ENCODE results near the gene SV2A. TPM values are rescaled to one million over a fixed set of nuclear protein-coding genes. Genes with fewer than 3 reads are reported as not detected.

SV2A gene
- total and polyA plus RNA-seq, 7 experiments from 2014 or later = 1.3 to 18.8 (median 2.8) TPM

DNA sequence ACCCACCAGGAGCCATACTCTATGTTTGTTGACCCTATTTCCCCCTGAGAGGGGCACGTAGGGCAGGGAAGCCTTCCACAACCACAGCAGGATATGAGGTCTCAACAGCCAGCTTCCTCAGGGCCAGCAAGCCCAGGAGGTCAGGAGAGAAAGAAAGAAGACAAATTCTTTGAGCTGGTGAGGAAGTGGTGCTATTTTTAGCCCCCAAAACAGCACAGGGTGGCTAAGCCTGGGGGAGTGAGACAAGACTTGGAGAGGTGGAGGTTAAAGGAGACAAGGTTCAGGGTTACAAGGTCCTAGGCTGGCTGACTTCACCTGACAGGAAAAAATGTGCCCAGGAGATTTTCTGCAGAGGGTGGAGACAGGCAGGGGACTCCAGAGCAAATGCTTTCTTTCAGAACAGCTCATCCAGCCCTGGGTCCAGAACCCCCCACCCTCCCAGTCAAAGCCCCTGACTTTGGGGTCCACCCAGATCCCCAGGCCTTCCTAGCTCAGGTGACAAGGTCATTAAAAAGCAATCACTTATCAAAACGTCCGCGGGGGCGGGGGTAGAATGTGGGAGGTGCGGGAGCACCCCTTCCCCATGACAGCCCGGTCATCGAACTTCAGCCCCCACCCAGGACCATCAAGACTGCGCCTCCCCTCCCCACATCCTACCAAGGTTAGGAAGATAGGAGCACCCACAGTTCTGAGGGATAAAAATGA is 1.3 kb downstream of the SV2A start:
- Mint-ChIP-seq H3K9me3 (no peaks in the 10 kb centered on the region), H3K27me3 (no peaks in the 10 kb centered on the region), H3K4me3 (peak overlapping the region; percentile 68 to 97 (median 88)), H3K27ac (peak overlapping the region; percentile 33 to 86 (median 64)), H3K4me1 (peaks cover 22 to 64% (median 47%) of the 10 kb centered on the region in 7 donors), H3K36me3 (peaks cover 0 to 15% (median 0%) of the 10 kb centered on the region in 5 donors)
- Histone ChIP-seq H3K4me3 (ENCODE audit: low read length) (peak overlapping the region; percentile 81), H3K4me1 (ENCODE audit: control insufficient read depth in 2 of 2, insufficient read depth in 2 of 2, low read length in 2 of 2) (peaks cover 7 to 33% of the 10 kb centered on the region in 2 donors), H3K27ac (ENCODE audit: low read depth, low read length) (peak overlapping the region; percentile 36), H3K27me3 (ENCODE audit: control insufficient read depth in 2 of 2, insufficient read depth in 2 of 2, low read length in 2 of 2) (no peaks in the 10 kb centered on the region), H3K36me3 (ENCODE audit: control insufficient read depth in 2 of 3, insufficient read depth in 3 of 3, low read length in 3 of 3) (no peaks in the 10 kb centered on the region), H3K9me3 (ENCODE audit: control insufficient read depth in 2 of 3, low read length in 3 of 3) (no peaks in the 10 kb centered on the region)
- intact Hi-C loops (cut with micrococcal nuclease) = loop anchor here in 1 of 2 donors (5.0 kb wide), 1 partner anchor 136 kb away; no protein-coding TSS in a partner anchor
- DNase-seq (no peak), ATAC-seq (peak; percentile 16)
- ChIA-PET CTCF (no interaction called here), POLR2A (interaction anchor here (0.6 to 3.9 kb wide), 3 partner anchors 16 to 71 kb away, joined by 5 to 47 read pairs (median 7); partner anchors contain the start of gene BOLA1)

GRCh38 chr1:149915429-149916192 is 2.0 kb downstream of the SV2A start:
- Histone ChIP-seq H3K36me3 (ENCODE audit: control insufficient read depth in 2 of 3, insufficient read depth in 3 of 3, low read length in 3 of 3) (no peaks in the 10 kb centered on the region), H3K27ac (ENCODE audit: low read depth, low read length) (no peak overlapping the region), H3K4me3 (ENCODE audit: low read length) (no peak overlapping the region), H3K4me1 (ENCODE audit: control insufficient read depth in 2 of 2, insufficient read depth in 2 of 2, low read length in 2 of 2) (peaks cover 7 to 33% of the 10 kb centered on the region in 2 donors), H3K27me3 (ENCODE audit: control insufficient read depth in 2 of 2, insufficient read depth in 2 of 2, low read length in 2 of 2) (no peaks in the 10 kb centered on the region), H3K9me3 (ENCODE audit: control insufficient read depth in 2 of 3, low read length in 3 of 3) (no peaks in the 10 kb centered on the region)
- H3K4me1 Mint-ChIP-seq = peaks cover 22 to 61% (median 47%) of the 10 kb centered on the region in 7 donors
- H3K4me3 Mint-ChIP-seq = peak overlapping the region in 9 of 10 donors; percentile 68 to 97 (median 88)
- peak overlapping the region; percentile 33 to 86 (median 63) for H3K27ac Mint-ChIP-seq
- no peak for ATAC-seq
- no peak for DNase-seq
- H3K27me3 Mint-ChIP-seq = no peaks in the 10 kb centered on the region
- CTCF ChIA-PET = no interaction called here
- intact Hi-C loops (cut with micrococcal nuclease) = loop anchor here in 1 of 2 donors (5.0 kb wide), 1 partner anchor 137 kb away; no protein-coding TSS in a partner anchor
- H3K36me3 Mint-ChIP-seq = peaks cover 0 to 20% (median 6%) of the 10 kb centered on the region in 5 donors
- POLR2A ChIA-PET = interaction anchor here (0.6 to 3.9 kb wide), 5 partner anchors 12 to 205 kb away, joined by 4 to 47 read pairs (median 7); partner anchors contain the start of genes BOLA1 and SF3B4
- H3K9me3 Mint-ChIP-seq = no peaks in the 10 kb centered on the region

- CTCF ChIA-PET = no interaction called here
- Histone ChIP-seq H3K9me3 (ENCODE audit: control insufficient read depth in 2 of 3, low read length in 3 of 3) (no peaks in the 10 kb centered on the region), H3K27me3 (ENCODE audit: control insufficient read depth in 2 of 2, insufficient read depth in 2 of 2, low read length in 2 of 2) (no peaks in the 10 kb centered on the region), H3K36me3 (ENCODE audit: control insufficient read depth in 2 of 3, insufficient read depth in 3 of 3, low read length in 3 of 3) (no peaks in the 10 kb centered on the region), H3K27ac (ENCODE audit: low read depth, low read length) (no peak overlapping the region), H3K4me3 (ENCODE audit: low read length) (no peak overlapping the region), H3K4me1 (ENCODE audit: control insufficient read depth in 2 of 2, insufficient read depth in 2 of 2, low read length in 2 of 2) (peaks cover 7 to 33% of the 10 kb centered on the region in 2 donors)
- H3K36me3 Mint-ChIP-seq = peaks cover 0 to 20% (median 6%) of the 10 kb centered on the region in 5 donors
- H3K4me1 Mint-ChIP-seq = peaks cover 22 to 61% (median 47%) of the 10 kb centered on the region in 7 donors
- H3K27ac Mint-ChIP-seq = peak overlapping the region in 4 of 9 donors; percentile 57 to 79 (median 74)
- H3K27me3 Mint-ChIP-seq = no peaks in the 10 kb centered on the region
- H3K4me3 Mint-ChIP-seq = no peak overlapping the region
- intact Hi-C loops (cut with micrococcal nuclease) = no loop called here
- POLR2A ChIA-PET = interaction anchor here (1.0 to 3.9 kb wide), 3 partner anchors 10 to 28 kb away, joined by 4 to 47 read pairs (median 8); partner anchors contain the start of gene SF3B4
- no peaks in the 10 kb centered on the region for H3K9me3 Mint-ChIP-seq
- DNase-seq = no peak
- no peak for ATAC-seq
Observed at GRCh38 chr1:149914545-149914944, 3.1 kb downstream of the SV2A start.

GRCh38 chr1:149906570-149907075 is 11.0 kb downstream of the SV2A start:
- DNase-seq (no peak), ATAC-seq (no peak)
- peaks cover 0 to 8% (median 3%) of the 10 kb centered on the region in 7 donors for H3K4me1 Mint-ChIP-seq
- ChIA-PET POLR2A (interaction anchor here (2.1 kb wide), 1 partner anchor 18 kb away, joined by 7 read pairs; a partner anchor contains a TSS), CTCF (interaction anchor here (0.7 kb wide), 1 partner anchor 280 kb away, joined by 3 read pairs; no protein-coding TSS in a partner anchor)
- Histone ChIP-seq H3K9me3 (ENCODE audit: control insufficient read depth in 2 of 3, low read length in 3 of 3) (no peaks in the 10 kb centered on the region), H3K27ac (ENCODE audit: low read depth, low read length) (no peak overlapping the region), H3K27me3 (ENCODE audit: control insufficient read depth in 2 of 2, insufficient read depth in 2 of 2, low read length in 2 of 2) (no peaks in the 10 kb centered on the region), H3K36me3 (ENCODE audit: control insufficient read depth in 2 of 3, insufficient read depth in 3 of 3, low read length in 3 of 3) (no peaks in the 10 kb centered on the region), H3K4me1 (ENCODE audit: control insufficient read depth in 2 of 2, insufficient read depth in 2 of 2, low read length in 2 of 2) (no peaks in the 10 kb centered on the region), H3K4me3 (ENCODE audit: low read length) (no peak overlapping the region)
- H3K4me3 Mint-ChIP-seq = no peak overlapping the region
- no peaks in the 10 kb centered on the region for H3K27me3 Mint-ChIP-seq
- H3K9me3 Mint-ChIP-seq = no peaks in the 10 kb centered on the region
- H3K36me3 Mint-ChIP-seq = peaks cover 0 to 22% (median 7%) of the 10 kb centered on the region in 5 donors
- peak overlapping the region in 1 of 9 donors; percentile 31 for H3K27ac Mint-ChIP-seq
- intact Hi-C loops (cut with micrococcal nuclease) = no loop called here

- Mint-ChIP-seq H3K4me1 (peaks cover 8 to 25% (median 17%) of the 10 kb centered on the region in 7 donors), H3K9me3 (peaks cover 0 to 4% (median 0%) of the 10 kb centered on the region in 11 donors), H3K4me3 (no peak overlapping the region), H3K27ac (no peak overlapping the region), H3K36me3 (peaks cover 0 to 16% (median 4%) of the 10 kb centered on the region in 5 donors), H3K27me3 (no peaks in the 10 kb centered on the region)
- H3K9me3 ChIP-seq (ENCODE audit: control insufficient read depth in 2 of 3, low read length in 3 of 3) = no peaks in the 10 kb centered on the region
- intact Hi-C loops (cut with micrococcal nuclease) = no loop called here
- peaks cover 0 to 6% of the 10 kb centered on the region in 2 donors for H3K4me1 ChIP-seq (ENCODE audit: control insufficient read depth in 2 of 2, insufficient read depth in 2 of 2, low read length in 2 of 2)
- ATAC-seq = no peak
- no peak for DNase-seq
- H3K27me3 ChIP-seq (ENCODE audit: control insufficient read depth in 2 of 2, insufficient read depth in 2 of 2, low read length in 2 of 2) = no peaks in the 10 kb centered on the region
- no peak overlapping the region for H3K27ac ChIP-seq (ENCODE audit: low read depth, low read length)
- POLR2A ChIA-PET = interaction anchor here (1.0 to 2.8 kb wide), 2 partner anchors 8 to 16 kb away, joined by 3 to 15 read pairs; a partner anchor contains a TSS
- H3K36me3 ChIP-seq (ENCODE audit: control insufficient read depth in 2 of 3, insufficient read depth in 3 of 3, low read length in 3 of 3) = no peaks in the 10 kb centered on the region
- CTCF ChIA-PET = no interaction called here
- no peak overlapping the region for H3K4me3 ChIP-seq (ENCODE audit: low read length)
Observed at GRCh38 chr1:149903836-149904491, 13.7 kb downstream of the SV2A start.

Data from naive thymus-derived CD4-positive, alpha-beta T cell (primary cell).